ENCODE data around the gene MYMK.

MYMK gene

DNA sequence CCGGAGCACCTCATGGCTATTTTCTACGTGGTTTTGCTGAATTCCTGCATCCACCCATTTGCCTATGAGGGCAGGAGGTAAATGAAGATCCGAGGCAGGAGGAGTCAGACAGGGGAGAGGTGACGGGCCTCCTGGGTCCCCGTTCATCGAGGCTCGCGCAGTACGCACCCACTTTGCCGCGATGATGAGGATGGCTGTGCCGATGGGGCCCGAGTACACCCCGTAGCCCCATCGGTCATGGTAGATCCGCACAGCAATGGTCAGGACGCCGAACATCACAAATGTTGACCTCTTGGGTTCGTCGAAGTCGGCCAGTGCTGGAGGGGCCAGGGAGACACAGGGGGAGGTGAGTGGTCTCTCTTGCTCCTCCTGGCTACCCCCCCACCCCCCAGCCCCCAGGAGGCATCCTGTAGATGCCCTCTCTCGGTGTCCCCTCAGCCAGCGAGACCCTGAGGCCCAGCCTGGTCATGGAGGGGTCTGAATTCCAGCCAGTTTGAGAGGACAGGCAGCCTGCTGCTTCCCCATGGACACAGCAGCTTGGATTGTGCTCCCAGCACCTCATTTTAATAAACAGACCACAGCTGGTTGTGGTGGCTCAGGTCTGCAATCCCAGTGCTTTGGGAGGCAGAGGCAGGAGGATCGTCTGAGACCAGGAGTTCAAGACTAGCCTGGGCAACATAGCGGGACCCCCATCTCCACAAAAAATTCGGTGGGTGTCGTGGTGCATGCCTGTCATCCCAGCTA is 5.9 kb downstream of the MYMK start:
- DNase-seq (ENCODE audit: low read depth in 2 of 2): no peak

DNA sequence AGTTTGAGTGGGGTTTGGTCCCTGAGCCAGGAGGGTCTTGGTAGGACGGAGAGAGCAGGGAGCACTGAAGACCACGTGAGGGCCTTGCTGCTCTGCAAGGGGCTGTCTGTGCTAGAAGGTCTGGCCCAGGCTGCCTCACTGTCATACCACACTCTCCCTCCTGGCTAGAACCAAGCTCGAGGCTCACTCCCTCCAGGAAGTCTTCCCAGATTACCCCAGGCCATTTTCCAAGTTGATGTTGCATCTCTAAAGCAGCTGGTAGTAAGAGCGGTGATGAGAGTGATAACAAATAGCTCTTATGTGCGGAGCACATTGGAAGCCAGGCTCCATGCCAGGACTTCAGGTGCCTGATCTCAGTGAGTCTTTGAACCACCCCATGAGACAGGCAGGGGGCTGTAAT is 6.6 kb downstream of the MYMK start:
- no peak for DNase-seq (ENCODE audit: low read depth in 2 of 2)

DNA sequence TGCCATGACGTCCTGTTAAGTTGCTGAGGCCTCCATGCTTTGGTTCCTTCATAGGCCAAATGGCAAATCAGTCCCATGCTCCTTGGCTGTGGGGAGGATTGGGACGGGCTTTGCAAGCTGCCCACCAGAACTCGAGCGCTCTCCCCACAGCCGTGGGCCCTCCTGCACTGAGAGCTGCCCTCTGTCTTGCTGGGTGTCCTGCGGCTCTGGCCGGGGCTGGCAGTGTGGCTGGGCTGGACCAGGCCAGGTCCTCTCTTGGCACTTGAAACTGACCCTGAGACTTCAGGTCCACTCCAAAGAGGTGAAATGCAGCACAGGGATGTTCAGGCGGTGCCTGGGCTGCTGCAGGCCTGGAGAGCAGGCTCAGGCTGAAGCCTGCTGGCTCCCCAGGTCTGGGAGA is 7.0 kb downstream of the MYMK start:
- DNase-seq (ENCODE audit: low read depth in 2 of 2): no peak

DNA sequence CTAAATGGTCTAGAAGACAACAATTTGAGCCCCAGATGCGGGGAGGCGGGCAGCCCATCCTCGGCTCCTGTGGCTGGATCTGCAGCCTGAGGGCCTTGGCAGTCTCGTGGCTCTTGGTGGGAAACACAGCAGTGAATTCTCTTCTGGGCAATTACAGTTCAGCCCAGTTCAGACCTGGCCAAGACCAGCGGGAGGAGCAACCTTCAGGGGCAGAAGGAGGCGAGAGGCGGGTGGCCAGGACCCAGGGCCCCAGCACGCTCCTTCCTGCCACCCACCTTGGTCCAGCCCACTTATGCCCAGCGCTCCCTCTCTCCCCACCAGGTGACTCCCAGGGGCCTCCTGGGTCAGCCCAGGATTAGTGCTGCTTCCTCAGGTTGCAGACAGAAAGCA is 7.8 kb downstream of the MYMK start:
- no peak for DNase-seq (ENCODE audit: low read depth in 2 of 2)

DNA sequence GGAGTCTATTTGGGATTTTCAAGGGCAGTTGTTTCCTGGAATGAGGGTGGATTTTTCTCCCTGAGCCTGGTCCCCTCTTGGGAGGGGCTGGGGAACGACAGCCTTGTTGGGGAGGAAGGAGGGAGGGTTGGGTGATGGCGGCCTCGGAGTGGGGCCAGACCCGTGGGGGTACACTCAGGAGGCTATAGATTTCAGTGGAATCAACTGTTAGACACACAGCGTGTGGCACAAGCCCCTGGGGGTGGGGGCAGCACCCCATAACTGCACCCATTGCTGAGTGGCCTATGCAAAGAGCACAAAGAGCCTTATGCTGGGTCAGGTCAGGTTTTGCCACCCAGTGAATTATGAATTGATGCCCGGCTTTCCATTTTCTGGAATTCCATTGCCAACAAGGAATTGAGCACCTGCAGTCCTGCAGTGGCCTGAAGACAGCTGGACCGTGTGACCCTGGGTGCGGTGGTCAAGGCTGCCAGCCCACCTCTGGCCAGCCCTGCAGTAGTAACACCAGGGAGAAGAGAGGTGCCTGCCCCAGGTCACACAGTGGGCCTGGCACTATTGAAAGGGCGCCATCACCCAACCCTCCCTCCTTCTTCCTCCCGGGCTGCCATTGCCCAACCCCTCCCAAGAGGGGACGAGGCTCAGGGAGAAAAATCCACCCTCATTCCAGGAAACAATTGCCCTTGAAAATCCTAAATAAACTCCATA is 8.4 kb downstream of the MYMK start:
- no peak for DNase-seq (ENCODE audit: low read depth in 2 of 2)

DNA sequence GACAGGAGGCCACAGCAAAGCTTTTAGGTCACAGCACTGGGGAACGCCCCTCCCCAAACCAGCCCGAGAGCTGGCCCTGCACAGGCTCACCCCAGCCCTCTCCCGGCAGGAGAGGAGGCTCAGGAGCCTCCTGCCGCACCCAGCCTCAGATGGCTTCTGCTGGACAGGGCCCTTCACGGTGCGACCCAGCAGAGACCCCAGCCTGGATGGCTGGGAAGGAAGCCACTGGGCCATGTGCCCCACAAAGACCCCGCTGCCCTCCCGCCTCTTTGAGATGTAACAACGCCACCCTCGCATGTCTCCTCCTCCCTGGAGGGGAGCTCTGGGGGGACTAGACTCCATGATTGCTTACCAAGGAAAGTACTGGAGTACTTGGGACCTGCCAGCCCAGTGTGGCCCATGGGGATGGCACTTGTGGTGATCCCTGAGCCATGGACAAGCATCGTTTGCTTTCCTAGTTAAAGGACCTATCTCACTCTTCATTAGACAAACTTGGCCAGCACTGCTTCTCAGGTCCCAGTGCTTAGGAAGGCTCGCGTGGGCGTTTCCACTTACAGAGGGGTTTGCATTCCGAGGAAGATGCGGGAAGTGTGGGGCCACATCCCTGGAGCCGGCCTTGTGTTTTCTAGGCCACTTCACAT is 9.0 kb downstream of the MYMK start:
- no peak for DNase-seq (ENCODE audit: low read depth in 2 of 2)

DNA sequence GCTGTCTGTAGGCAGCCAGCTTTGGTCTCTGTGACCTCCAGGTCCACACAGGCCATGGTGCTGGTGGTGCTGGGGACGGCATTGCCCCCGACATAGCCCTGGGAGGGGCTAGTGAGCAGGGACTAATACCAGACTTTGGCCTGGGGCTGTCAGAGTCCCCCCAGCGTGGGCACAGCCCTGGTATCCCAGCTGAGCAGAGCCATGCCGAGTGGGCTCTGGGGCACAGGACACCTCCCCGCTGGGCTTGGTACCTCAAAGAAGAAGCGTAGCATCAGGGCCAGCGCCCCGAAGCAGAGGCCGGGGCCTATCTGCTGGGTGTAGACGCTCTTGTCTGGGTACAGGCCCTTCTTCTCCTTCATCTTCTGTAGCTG is 9.5 kb downstream of the MYMK start:
- no peak for DNase-seq (ENCODE audit: low read depth in 2 of 2)

DNA sequence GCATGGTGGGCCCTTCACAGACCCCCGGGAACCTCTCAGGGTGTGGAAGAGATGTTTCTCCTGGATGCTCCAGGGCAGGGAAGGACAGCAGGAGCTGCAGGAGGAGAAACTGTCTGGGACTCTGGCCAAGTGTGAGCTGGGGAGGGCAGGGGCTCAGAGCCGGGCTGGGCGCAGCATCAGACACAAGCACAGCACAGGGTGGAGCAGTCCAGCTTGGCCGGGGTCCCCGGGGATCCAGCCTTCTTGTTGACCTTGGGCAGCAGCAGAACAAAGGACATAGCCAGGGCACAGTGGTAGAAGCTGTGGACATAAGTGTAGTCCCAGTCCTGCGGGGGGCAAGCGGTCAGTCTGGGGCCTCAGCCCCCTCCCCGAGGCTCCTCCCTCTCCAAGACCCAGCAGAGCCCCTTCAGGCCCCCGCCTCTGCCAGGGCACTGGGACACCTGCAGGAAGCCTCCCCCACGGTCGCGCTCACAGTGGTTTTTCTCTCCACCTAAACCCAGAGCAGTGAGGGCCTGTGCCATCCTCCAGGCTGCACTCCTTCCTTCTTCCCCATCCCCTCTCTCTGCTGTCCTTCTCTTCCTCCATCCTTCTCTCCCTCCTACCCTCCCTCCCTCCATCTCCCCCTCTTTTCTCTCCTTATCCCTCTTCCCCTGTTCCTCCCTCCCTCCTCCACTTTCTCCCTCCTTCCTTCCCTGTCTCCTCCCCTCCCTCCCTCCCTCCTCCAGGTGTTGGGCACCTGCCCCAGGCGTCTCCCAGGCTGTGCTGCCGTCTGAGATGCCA is 10.1 kb downstream of the MYMK start:
- no peak for DNase-seq (ENCODE audit: low read depth in 2 of 2)

DNA sequence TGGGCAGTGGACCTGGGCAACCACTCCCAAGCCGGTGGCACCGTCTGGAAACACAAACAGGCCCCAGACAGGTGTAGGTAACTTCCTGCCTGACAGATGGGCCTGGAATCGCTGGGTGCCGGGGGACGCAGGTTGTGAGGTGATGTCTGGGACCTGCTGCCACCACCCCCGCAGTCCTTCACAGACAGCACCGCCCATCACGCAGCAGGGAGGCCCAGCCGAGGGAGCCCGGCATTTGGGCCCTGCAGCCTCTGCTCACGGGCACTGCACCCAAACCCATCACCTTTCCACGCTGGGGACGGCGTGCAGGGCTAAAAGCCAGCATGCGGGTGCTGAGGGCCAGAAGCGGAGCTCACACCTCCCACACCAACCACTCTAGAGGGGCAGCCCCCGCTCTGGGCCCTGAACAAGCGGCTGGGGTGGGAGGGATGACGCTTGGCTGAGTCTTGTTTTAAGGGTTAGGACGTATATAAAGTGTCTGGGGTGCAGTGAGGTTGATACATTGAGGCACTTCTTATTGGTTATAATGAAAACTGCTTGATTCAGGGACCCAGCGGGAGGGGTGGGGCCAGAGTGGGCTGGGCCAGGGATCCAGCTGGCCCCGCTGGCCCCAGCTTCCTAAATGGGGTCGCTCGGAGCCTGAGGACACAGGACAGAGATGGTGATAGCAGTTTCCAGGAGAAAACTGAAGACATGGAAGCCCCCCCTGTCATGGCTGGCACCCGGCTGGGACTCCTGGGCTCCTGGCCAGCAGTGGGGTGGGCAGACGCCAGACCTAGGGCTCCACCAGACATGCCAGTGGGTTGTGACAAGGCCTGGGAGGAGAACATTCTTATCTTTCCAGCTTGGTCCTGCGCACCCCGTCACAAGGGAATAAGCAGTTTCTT is 11.3 kb downstream of the MYMK start:
- DNase-seq (ENCODE audit: low read depth in 2 of 2): no peak

DNA sequence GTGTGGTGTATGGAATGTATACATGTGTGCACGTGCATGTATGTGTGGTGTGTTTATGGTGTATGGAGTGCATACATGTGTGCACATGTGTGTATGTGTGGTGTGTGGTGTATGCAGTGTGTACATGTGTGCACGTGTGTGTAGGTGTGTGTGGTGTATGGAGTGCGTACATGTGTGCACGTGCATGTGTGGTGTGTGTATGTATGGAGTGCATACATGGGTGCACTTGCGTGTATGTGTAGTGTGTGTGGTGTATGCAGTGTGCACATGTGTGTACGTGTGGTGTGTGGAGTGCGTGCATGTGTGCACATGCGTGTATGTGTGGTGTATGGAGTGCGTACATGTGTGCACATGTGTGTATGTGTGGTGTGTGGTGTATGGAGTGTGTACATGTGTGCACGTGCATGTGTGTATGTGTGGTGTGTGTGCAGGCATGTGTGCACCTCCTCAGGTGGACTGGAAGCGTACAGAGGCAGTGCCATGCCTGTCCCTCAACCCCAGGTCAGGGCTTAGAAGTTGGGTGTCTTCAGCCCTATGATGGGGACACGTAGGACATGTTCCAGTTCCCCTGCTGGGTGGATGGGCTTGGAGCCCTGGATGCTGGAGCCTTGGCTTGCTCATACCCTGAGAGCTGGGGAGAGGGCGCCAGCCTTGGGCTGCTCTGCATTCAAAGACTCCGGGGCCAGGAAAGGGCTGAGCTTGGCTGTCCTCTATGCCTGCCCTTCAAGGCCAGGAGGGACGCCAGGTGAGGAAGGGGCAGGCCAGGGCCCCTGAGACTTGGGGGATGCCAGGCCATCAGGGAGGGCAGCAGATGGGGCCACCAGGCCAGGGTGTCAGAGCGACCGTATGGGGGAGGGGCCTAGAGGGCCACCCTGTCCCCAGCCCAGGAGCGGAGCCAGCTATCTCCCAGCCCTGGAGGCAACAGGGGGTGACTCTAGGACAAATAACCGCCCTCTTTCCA is 12.2 kb downstream of the MYMK start:
- no peak for DNase-seq (ENCODE audit: low read depth in 2 of 2)

DNA sequence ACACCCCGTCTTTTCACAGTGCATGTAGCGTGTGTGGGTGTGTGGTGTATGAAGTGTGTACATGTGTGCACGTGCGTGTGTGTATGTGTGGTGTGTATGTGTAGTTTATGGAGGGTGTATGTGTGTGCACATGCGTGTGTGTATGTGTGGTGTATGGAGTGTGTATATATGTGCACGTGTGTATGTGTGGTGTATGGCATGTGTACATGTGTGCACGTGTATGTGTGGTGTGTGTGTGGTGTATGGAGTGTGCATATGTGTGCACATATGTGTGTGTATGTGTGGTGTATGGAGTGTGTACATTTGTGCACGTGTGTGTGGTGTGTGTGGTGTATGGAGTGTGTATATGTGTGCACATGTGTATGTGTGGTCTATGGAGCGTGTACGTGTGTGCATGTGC is 13.2 kb downstream of the MYMK start:
- no peak for DNase-seq (ENCODE audit: low read depth in 2 of 2)

DNA sequence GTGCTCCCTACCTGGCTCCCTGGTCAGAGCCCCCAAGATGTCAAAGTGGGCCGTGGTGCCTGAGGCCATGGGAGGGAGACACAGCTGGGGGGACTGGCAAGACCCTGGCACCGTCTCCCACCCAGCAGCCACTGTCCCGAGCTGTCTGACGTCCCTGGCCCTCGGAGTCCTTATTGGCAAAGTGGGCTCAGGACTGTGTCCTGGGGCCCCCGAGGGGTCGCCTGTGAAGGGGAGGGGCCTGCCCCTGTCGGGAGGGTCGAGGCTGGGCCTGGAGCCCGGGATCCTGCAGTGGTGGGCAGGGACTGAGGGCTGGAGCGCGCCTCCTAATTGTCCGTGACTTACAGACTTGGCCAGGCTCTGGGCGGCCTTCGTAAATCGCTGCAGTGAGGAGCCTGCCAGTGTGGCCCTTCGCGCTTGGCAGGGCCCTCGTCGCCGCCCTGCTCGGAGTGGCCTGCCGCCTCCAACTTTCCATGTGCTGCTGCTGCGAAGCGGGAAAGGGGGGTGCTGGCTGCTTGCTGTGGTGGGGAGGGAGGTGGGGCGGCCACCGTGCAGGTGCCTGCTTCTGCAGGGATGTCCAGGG is 13.7 kb downstream of the MYMK start:
- no peak for DNase-seq (ENCODE audit: low read depth in 2 of 2)

DNA sequence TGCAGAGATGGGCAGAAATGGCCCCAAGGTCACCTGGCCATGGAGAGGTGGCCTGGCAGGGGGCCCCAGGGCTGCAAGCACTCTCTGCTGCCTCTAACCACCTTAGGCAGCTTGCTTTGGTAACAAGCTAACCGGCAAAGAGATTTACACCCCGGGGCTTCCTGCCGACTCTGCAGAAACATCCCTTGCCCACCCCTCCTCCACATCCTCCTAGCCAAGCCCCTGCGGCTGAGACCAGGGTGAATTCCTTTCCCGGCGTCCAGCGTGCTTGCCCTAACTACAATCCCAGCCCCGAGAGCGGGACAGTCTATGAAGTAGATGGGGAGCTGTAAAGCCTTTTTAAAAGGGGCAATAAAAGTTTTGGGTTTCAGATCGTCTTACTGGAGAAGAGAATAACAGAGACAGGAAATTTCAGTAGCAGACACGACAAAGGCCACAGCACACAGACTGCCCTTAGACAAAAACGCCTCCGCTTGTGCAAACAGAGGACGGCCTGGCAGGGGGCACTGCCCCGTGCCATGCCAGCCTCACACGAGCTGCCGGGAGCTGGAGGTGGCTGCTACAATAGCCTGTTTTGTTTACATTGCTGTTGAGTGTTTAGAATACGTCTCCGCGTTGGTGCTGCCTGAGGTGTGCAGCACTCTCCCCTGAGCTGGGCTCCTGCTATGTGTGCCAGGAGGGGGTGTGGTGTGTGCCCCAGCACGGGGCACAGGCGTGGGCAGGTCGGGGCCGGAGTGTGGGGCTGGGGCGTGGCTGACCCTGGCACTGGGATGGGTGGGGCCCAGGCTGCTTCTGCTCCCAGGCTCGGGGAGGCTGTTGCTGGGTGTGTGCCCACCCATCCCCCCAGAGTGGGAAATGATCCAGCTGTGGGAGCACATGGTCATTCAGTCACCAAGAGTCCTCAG is 15.3 kb downstream of the MYMK start:
- DNase-seq (ENCODE audit: low read depth in 2 of 2): no peak

DNA sequence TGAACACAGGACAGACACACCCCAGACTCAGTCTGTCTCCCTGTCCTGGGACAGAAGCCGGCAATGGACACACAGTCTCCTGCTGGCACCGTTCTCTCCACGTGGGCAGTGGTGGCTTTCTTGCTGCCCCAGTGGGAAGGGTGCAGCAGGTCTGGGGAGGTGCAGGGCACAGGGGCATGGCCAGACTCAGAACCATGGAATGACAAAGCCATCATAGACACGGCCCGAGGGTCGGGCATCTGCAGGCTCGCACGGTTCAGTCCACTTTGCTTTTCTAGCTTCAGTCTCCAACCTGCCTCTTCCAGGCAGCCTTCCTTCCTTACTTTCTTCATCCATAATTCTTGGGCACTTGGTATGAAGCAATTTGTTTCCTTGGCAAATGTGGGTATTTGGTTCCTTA is 16.7 kb downstream of the MYMK start:
- DNase-seq (ENCODE audit: low read depth in 2 of 2): no peak

DNA sequence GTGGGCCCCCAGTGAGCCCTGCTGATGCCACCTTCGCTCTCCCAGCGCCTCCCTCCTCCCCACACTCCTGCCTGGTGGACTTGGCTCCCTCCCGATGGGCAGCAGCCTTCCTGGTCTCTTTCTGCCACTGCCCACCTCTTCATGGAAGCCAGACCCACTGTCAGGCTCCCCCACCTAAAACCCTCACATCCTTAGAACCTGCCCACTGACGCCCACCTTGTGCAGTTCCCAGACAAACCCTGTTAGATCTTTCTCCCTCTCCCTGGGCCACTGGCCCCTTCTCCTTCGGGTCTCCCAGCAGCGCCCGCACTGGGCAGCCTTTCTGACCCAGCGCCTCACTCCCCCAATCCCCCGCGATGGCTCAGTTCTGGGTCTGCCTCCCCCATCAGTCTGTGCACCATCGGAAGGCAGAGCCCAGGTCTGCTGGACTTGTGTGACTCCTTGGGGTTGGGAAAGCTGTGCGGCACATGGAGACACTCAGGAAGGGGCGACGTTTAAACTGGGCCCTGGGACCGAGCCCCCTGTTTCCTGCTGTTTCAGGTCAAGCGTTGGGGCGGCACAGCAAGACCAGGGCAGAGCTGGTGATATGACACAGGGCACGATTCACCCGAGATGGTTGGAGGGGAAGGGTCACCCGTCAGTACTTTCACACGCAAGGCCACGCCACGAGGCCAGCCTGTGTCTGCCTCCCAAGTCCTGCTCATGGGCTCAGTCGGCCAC is 17.4 kb downstream of the MYMK start:
- no peak for DNase-seq (ENCODE audit: low read depth in 2 of 2)

DNA sequence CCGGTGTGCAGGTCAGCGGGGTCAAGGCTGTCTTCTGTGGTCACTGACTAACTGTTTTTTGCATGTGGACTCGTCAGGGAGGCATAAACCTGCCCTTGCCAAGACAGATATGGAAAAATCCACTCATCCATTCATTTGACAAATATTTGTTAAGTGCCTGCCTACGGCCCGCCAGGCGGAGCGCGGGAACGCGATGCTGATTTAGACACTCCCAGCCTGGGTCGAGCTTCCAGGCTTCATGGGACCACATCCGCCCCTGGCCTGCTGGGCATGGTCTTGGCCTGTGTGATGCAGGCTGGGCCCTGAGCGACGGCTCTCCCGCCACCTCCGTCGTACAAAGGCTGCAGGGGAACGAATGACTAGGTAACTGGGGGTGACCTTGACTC is 18.1 kb downstream of the MYMK start:
- no peak for DNase-seq (ENCODE audit: low read depth in 2 of 2)

DNA sequence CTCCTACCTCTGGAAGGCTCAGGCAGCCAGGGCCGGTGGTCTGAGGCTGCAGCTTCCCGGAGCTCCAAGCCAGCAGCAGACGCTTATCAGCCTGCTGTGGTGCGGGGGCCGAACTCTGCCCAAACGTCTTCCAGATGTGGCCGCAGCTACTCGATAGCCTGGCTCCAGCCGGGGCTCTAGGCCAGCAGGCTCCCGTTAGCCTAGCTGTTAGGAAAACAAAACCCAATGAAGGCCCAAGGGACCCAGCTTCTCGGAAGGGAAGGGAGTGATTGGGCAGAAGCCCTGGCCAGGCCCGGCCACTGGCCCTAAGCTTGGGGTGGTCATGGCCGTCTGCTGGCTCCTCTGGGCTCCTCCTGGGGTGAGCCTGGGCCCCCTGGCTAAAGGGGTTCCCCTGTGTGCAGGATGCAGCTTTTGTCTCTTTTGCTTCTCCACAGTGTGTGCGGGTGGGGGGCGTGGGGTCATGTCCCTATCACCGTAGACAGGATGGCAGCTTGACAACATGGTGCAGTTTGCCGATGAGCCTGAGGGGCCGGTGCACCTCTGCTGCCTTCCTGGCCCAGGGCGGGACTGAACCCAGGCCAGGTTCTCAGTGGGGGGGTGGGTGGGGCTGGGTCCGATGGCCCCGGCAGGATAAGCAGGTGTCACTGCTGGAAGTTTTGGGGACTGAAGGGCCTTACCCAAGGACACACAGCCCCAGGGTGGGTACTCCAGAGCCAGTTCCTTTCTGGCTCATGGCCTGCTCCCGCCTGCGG is 18.7 kb downstream of the MYMK start:
- no peak for DNase-seq (ENCODE audit: low read depth in 2 of 2)

Data from activated CD8-positive, alpha-beta memory T cell treated with anti-CD3 and anti-CD28 coated beads for 4 hours (primary cell).